EH (cell line): ENCODE results near the gene ZNF711.
"Not testable (repeated sequence)": the region's sequence is repeated elsewhere in the genome, so short reads cannot be mapped to it uniquely, and the experiment has no call there.

Experiments
- DNase-seq: peaks from one replicate; pipeline ENCODE4 v3.0.0-alpha.2; 2015; ENCODE audit warnings: low read depth

ZNF711 gene

DNA sequence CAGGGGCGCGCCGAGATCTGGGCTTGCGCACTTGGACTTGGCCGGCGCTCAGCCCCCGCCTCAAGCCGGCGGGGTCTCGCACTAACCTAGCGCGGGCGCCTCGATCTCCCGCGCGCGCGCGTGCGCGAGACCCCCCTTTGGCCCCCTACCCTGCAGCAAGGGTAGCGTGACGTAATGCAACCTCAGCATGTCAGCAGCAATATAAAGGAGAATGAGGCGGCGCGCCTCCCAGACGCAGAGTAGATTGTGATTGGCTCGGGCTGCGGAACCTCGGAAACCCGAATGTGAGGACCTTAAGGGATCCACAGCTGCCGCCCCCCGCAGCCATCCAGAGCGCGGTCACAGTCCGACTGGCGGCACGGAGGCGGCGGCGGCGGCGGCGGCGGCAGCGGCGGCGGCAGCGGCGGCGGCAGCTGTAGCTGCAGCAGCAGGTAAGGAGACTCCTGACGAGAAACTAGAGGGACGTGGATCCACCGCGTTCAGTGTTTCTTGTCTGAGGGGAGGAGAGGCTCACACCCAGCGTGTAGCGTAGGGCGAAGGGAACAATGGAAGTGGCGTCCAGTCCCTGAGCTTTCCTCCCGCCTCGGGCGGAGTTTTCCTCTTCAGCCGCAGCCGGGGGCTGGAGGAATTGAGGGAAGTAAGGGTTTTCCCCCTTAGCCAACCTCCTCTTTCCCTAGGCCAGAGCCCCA, at the start of gene ZNF711, which contains the start of gene SATL1:
TSS of gene ZNF711 (plus strand) at position 231 of the 689 bp plus-strand sequence. CDS start 3,582 bp downstream, outside the sequence.
TSS of gene SATL1 (minus strand) at position 19 of the 689 bp plus-strand sequence. CDS start 134,811 bp downstream, outside the sequence.
- DNase-seq, result peak; percentile 47

DNA sequence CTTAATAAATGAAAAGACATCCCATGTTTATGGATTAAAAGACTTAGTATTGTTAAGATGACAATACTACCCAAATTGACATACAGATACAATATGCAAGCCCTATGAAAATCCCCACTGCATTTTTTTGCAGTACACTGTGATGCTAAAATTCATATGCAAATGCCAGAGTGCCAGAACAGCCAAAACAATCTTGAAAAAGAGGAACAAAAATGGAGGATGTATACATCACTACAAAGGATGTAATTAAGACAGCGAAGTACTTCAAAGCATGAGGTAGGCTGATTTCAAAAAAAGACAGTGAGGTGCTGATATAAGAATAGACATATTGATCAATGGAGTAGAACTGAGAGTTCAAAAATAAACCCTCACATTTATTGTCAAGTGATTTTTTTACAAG, 47.5 kb upstream of the ZNF711 start:
- DNase-seq, result no peak

DNA sequence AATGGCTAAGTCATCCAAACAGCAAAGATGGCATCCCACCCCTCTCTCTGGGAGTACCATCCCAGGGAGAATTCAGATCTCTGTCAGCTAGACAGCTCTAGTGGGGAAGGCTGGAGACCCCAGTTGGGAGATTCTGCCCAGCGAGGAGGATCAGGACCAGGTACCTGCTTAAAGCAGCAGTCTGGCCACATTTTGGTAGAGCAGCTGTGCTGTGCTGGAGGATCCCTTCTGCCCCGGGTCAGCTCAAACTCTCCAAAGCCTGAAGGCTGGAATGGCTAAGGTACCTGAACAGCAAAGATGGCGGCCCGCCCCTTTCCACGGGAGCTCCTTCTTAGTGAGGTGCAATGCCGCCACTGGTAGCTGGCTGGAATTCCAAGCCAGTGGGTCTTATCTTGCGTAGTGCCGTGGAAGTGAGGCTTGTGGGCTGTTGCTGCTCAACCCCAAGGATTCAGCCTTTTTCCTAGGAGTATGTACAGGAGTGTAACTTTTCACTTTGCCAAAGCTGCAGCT, 40.3 kb upstream of the ZNF711 start:
- no peak for DNase-seq

DNA sequence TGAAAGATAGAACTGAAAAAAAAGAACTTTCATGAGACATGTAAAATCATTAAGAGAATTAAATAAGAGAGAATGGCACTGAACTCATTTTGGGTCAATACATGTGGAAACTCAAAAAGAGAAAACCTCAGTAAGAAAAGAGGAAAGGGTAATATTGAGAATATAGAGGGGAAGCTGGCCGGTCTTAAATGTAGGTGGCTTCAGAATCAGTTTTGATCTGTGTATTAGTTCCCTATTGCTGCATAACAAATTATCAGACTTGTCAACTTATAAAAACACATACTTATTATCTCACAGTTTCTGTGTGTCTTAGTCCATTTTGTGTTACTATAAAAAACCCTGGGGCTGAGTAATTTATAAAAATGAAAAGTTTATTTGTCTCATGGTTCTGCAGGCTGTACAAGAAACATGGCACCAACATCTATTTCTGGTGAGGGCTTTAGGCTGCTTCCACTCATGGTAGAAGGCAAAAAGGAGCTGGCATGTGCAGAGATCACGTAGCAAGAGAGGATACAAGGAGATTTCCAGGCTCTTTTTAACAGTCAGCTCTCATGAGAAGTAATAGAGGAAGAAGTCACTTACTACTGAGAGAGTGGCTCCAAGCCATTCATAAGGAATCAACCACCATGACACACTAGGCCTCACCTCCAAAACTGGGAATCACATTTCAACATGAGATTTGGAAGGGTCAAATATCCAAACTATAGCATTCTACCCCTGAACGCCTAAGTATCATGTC, 29.8 kb upstream of the ZNF711 start:
- DNase-seq, result no peak

DNA sequence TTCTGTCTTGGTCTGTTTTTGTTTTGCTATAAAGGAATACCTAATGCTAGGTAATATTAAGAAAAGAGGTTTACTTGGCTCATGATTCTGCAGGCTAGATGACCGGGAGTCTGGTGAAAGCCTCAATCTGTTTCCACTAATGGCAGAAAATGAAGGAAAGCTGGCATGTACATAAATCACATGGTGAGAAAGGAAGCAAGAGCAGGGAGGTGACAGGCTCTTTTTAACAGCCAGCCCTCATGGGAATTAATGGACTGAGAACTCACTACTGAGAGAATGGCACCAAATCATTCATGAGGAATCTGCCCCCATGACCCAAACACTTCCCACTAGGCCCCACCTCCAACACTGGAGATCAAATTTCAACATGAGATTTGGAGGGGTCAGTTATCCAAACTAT, 27.8 kb upstream of the ZNF711 start:
- DNase-seq, result peak; percentile 0

DNA sequence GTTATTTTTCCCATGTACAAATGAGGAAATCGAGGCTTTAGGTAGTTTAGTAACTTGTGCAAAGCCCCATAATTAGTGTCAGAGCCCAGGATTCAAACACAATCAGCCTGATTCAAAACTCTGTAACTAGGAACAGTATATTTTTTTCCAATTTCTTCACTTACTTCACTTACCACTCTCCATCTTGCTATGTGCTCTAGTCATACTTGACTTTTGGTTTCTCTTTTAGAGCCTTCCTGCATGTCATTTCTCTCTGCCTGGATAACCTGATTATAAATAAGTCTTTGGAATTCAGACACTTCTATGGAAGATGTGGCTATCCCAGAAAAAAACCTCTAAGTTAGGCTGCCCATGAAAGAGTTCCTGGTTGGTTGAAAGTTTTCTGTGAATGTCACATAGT, 22.4 kb upstream of the ZNF711 start:
- no peak for DNase-seq

DNA sequence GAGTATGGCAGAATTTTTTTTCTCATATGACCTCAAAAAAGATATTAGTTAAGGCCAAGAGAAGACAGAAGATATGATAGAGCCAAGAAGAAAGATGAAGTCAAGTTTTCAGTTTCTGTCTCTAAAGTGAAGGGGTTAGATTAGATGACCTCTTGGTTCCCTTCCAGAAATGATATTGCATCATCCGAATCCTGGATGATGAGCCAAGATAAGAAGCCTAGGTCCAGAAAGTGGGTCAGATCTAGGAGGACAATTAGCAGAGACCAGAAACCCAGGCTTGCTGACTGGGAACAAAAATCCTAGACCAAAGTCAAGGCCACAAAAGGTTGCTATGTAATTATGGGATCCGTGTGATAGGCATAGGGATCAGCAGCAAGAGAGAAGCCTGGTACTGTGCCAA, 20.4 kb upstream of the ZNF711 start:
- DNase-seq, result no peak

DNA sequence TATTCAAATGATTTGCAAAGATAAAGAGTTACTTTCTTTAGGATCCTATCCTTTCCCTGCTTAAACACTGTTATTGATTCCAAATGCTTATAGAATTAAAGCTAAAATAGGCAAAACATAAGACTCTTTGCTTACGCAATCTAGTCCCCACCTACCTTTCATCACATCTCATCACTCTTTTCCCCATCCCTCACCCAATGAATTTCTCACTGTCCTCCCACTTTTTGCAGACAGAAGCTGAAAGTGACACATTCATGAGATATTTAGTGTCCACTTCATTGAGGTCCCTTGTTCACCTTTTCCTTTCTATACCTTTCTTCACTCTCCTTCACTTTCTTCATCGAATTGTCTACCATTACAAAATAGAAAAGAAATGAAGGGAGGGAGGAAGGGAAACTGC, 636 bp upstream of the ZNF711 start:
- no peak for DNase-seq

DNA sequence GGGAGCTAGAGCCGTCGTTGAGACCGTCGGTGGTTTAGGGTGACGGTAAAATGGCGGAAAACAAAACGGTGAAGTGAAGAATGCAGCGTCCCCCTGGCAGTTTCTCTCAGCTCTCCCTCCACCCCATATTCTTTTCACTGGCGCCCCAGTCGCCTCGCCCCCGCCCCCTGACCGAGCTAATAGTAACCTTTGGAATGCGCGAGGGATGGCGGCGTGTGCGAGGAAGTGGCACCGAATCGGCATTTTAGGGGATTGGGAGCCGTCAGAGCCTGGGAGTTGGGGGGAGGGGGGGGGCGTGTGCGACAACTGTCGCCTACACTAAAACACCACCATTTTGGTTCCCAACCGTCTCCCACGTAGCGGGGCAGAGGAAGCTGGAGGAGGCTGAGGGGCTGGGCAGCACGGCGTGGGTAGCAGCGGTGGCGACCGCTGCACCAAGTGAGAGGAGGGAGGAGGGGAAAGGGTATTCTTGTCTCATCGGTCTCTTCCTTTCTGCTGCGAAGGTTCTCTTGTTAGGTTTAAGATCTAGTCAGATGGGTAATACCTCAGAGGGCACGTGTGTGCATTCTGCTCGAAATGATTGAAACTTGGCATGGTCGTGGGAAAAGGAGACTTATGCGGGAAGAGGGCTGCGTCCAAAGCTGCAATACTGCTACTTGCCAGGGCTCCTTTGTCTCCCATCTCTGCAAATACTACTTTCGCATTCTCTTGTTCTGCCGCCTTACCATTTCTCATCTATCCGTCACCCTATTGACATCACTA, 840 bp downstream of the ZNF711 start:
- DNase-seq, result peak; percentile 15

DNA sequence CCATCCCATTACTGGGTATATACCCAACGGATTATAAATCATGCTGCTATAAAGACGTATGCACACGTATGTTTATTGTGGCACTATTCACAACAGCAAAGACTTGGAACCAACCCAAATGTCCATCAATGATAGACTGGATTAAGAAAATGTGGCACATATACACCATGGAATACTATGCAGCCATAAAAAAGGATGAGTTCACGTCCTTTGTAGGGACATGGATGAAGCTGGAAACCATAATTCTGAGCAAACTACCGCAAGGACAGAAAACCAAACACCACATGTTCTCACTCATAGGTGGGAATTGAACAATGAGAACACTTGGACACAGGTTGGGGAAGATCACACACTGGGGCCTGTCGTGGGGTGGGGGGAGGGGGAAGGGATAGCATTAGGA, 41.5 kb downstream of the ZNF711 start:
- not testable (repeated sequence) for DNase-seq

DNA sequence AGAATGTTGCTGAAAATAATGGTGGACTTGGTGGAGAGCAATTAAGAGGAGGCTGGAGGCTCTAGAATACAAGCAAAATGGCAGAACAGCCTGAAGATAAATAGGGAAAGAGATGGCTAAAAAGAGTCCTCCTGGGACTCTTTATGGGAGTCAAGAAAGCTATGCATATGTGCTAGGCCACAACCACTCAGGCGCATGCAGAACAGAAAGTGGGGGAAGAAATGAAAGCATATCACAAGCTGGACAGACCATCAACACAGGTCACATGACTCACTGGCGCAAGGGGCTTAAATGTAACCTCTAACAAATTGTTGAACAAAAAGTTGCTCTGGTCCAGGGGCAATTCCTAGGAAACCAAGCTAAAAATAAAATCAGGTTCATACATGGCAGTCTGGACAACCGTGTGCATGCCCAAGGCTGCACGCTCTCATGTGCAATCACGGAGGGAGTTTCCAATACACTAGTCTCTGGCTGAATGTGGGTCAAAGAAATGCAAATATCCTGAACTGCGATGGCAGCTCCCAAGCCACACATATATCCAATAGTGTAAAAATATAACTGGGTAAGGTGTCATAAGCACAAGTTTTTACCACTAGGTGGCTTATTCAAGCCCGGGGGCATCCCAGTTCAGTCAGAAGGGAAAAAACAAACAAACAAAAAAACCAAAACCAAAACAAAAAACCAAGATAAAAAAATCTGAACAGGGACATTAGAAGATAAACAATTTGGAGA, 45.4 kb downstream of the ZNF711 start:
- DNase-seq, result no peak

DNA sequence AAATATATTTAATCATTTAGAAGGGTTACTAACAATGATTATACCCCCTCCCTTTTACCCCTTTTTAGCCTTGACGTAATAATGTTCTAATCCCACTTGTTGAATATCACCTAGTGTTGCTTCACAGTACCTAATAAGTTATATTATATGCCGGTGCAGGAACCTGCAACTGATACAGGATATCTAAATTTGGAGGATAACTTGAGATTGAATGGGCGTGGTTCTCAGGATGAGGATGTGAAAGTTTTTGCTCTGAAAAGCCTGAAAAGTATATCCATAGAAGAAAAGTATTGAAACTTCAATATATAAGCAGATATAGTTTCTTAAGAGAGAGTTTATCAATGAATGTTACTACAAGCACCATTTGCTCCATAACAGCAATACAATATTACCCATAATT, 59.8 kb downstream of the ZNF711 start:
- DNase-seq, result no peak

DNA sequence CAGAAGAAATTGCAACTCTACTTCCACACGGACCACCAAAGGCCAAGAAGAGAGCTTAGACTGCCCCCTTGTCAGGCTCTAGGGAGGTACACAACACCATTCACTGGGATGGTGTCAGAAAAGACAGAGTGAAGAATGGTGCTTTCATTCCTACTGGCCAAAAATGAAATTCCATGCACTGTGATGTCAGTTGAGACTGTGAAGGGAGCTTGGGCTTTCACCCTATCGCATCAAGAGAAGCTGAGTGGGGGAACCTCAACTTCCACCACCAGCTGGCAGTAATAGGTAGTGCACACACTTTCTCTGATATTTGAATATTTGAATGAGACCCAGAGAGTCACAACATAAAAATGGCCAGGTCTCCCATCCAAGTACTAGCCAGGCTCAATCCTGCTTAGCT, 65.9 kb downstream of the ZNF711 start:
- DNase-seq, result no peak

DNA sequence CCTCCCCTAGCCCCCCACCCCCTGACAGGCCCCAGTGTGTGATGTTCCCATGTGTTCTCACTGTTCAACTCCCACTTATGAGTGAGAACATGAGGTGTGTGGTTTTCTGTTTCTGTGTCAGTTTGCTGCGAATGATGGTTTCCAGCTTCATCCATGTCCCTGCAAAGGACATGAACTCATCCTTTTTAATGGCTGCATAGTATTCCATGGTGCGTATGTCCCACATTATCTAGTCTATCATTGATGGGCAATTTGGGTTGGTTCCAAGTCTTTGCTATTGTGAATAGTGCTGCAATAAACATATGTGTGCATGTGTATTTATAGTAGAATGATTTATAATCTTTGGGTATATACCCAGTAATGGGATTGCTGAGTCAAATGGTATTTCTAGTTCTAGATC, 67.6 kb downstream of the ZNF711 start:
- DNase-seq, result not testable (repeated sequence)
